ENCODE measurements around the gene NMRK1.

NMRK1 gene

GRCh38 chr9:75102177-75102790 lies 14.3 kb upstream of the NMRK1 start:
- no peak for DNase-seq (ENCODE audit: low read depth)

DNA sequence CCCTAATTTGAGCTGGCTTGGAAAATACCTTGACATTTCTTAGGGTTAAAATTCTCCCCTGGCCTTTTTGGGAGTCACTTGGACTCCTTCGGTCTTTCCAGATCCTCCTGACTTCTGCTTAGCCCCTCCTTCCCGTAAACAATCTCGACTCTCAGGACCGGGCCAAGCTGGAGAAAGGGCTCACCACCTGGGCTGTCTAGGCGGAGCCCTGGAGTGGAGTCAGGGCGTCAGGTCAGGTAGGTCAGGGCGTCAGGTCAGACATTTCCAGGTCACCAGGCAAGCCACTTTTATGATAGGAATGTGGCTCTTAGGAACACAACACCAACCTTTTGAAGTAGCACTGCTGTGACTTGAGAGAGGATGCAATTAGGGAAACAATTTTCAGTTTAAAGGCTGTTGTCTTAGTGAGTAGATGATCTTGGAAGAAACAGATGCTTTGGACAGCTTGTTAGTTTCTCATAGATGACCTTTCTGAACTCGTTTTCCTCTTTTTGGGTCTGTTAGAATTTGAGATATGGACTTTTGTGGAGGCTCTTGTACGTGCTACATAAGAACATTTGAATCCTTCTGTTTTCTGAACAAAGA lies 13.1 kb upstream of the NMRK1 start:
- no peak for DNase-seq (ENCODE audit: low read depth)

GRCh38 chr9:75096796-75097195 lies 8.8 kb upstream of the NMRK1 start:
- DNase-seq (ENCODE audit: low read depth): no peak

- no peak for DNase-seq (ENCODE audit: low read depth)
Measured at GRCh38 chr9:75092766-75093165, 4.8 kb upstream of the NMRK1 start.

- no peak for DNase-seq (ENCODE audit: low read depth)
Measured at GRCh38 chr9:75090579-75090978, 2.6 kb upstream of the NMRK1 start.

DNA sequence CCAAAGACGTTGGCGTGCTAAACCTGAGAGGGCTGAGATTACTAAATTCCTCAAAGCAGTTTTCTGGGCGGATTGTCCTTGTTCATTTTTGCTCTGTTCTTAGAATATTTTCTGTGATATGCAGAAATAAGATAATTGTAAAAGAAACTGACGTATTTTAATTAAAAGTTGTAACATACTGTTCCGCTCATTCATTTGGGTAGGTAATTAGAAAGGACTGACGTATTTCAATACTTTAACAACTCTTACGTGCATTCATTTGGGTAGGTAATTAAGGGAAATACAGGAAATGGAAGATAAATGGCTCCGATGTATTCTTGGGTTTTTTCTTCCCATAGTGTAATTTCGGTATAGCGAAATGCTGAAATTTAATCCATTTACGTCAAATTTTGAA lies 1.4 kb upstream of the NMRK1 start:
- no peak for DNase-seq (ENCODE audit: low read depth)

DNA sequence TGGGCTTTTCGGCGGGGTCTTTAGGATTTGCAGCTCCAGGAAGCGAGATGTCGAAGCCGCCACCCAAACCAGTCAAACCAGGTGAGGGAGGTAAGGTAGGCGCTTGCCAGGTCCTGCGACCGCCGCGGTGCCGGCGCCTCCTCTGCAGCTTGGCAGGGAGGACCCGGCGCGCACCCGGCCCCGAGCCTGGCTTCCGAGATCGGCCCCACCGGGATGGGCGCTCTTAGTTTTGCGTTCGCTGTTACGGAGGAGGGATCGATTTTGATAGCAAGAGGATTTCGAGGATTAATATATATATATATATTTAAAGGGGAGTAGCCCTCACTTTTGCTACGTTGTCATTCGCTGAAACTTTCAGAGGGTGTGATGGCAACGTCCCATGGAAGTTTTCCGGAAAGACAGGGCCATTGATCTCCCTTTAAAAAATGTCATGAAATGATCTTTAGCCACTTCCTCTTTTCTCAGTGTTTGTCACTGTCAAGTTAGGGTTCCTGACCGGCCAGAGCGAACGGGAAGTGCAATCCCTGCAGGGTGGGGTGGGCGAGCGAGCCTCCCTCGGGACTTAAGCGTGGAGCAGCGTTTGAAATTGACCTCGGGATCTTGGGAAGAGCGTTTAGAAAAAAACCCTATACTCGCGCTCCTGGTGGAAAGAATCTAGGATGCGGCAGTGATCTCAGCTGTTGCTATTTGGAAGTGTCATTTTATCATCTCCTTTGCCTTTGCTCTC lies 854 bp upstream of the NMRK1 start:
- no peak for DNase-seq (ENCODE audit: low read depth)

GRCh38 chr9:75087289-75087823 lies 599 bp downstream of the NMRK1 start:
- DNase-seq (ENCODE audit: low read depth): peak; percentile 30

- no peak for DNase-seq (ENCODE audit: low read depth)
Measured at GRCh38 chr9:75086541-75087288, 1.2 kb downstream of the NMRK1 start.

DNA sequence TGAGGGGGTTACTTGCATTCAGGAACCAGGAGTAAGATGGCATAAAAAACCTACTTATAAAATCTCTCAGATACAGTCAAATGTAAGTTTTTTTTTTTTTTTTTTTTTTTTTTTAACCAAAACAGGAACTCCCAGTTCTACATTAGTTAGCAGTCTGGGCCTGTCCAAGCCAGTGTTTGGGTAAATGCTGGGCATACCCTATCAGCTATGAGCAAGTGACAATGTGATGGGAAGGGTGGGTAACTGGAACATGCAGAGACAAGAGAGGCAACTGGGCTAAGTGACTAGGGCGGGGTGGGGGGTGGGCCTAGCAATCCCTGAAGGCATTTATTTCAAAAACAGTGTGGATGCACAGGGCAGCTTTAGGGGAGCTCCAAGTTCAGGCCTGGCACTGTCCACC lies 2.3 kb downstream of the NMRK1 start:
- no peak for DNase-seq (ENCODE audit: low read depth)

DNA sequence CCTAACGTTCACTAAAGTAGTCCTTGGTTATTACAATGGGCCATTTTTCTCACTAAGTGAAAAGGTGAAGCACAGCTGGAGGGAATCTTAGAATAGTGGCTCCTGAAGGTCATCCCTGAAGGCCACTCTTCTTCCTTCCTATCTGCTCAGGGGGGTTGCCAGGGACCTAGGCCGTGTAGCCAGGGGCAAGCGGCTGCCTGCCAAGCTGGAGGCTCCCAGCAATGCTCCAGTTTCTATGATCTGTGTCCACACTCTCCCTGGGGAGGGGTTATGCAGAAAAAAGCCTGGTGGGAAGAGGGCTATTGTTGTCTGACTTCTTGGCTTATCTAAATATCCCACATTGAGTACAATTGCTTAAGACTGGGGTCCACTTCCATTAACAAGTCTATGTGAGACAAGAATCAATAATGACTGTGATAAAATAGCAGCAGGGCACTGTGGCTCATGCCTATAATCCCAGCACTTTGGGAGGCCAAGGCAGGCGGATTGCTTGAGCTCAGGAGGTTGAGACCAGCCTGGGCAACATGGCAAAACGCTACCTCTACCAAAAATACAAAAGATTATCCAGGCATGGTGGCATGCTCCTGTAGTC lies 3.8 kb downstream of the NMRK1 start:
- DNase-seq (ENCODE audit: low read depth): no peak

- no peak for DNase-seq (ENCODE audit: low read depth)
Measured at GRCh38 chr9:75083188-75083970, 4.6 kb downstream of the NMRK1 start.

- no peak for DNase-seq (ENCODE audit: low read depth)
Measured at GRCh38 chr9:75081632-75082031, 6.3 kb downstream of the NMRK1 start.

- DNase-seq (ENCODE audit: low read depth): no peak
Measured at GRCh38 chr9:75072895-75073294, 15.1 kb downstream of the NMRK1 start.

- DNase-seq (ENCODE audit: low read depth): peak; percentile 49
Measured at GRCh38 chr9:75071530-75072122, 16.3 kb downstream of the NMRK1 start.

- no peak for DNase-seq (ENCODE audit: low read depth)
Measured at GRCh38 chr9:75069171-75069570, 18.8 kb downstream of the NMRK1 start.

DNA sequence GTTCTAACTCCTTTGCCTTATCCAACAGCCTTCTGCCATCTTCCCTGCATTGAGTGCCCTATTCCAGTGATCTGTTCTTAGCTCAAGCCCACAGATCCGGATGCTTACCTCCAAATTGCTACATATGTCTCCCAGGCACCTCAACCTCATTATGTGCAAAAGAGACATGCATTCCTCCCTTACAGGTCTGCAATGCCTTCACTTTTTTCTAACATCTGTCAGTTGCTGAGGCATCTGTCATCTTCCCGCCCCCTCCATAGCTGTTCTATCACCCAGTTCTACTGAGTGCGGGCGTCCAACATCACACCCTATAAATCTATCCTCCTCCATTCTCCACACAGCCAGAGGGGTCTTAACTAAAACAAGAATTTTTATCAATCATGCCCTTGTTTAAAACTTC lies 20.1 kb downstream of the NMRK1 start:
- no peak for DNase-seq (ENCODE audit: low read depth)

DNA sequence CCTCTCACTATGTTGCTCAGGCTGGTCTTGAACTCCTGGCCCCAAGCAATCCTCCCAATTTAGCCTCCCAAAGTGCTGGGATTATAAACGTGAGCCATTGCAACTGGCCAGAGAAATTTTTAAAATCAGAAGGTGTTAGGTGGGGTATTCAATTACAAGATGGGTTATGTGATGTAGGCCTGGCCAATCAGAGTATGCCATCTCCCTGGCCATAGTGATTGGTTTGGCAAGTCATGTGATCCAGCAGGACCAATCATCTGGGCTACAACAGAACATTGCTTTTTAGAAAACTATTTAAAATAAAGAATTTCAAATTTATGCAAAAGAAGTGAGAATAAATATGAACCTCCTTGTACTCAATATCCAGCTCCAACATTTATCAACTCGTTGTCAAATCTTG lies 22.4 kb downstream of the NMRK1 start:
- no peak for DNase-seq (ENCODE audit: low read depth)

DNA sequence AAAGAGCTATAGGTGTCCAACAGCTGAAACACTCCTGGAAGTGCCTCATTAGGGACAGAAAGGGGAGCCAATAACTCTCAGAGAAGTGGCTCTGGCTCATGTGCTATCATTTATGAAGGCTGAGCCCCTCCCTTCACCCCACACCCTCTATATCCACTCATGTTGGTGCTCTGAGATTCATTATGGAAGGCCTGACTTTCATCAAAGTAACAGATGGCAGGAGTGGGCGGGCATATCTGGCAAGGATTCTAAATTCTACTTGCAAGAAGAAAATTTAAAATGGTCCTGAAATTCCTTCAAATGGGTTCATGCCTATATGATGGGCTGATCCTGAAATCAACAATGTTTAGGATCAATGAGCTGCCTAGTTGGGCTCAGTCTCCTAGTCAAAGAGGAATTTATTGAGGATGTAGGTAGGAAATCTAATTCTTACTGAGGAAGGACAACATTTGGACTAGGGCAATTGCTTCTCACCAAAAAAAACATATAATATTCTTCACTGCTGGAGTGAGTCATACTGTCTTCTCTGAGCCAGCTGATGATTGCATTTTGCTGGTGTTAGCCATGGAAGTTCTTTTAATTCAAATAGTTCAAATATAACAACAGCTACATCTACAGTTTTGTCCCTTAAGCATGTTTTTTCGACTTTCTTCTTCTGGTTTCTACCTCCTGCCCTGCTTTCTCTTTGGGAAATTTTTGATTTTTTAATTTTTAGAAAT lies 23.5 kb downstream of the NMRK1 start:
- no peak for DNase-seq (ENCODE audit: low read depth)

- DNase-seq (ENCODE audit: low read depth): no peak
Measured at GRCh38 chr9:75063556-75064305, 24.2 kb downstream of the NMRK1 start.
